Gastroesophageal sphincter (tissue), 3 donors: ENCODE measurements around the gene TECPR2.

Experiments
- EP300 ChIP-seq: sonication (generic); formaldehyde crosslinking; IDR thresholded peaks from one replicate; pipeline ENCODE4 v1.6.1; 2017; ENCODE audit warnings: antibody characterized with exemption, mild to moderate bottlenecking
- TF ChIP-seq, protein P1 (sequence below), 4 experiments: fragments of 200-600 bp in 2 of 4; fragments of 450-650 bp in 2 of 4; sonication (generic) in 1 of 4; IDR thresholded peaks; one replicate each; pipeline ENCODE4 v1.5.1; 2017 to 2019; ENCODE audit warnings: antibody characterized with exemption in 4 of 4, mild to moderate bottlenecking in 2 of 4, moderate library complexity in 2 of 4

DNA sequence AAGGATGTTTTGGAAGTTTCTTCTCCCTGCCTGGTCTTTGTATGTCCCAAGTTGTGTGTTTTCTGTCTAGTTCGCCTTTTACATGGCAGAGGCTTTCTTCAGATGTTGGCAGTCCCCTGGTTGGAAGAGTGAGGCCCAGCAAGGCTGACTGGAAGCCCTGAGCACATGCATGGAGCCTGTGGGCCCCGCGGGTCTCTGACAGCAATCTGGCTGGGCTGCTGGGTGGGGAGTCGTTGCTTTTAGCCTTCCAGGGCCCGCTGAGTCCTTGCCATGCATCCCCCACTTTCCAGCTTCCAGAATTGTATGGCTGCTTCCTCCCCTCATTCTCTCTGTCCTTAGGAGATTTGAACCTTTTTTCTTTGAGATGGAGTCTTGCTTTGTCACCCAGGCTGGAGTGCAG is 121.6 kb downstream of the TECPR2 start:
- TF ChIP-seq, protein P1, sequence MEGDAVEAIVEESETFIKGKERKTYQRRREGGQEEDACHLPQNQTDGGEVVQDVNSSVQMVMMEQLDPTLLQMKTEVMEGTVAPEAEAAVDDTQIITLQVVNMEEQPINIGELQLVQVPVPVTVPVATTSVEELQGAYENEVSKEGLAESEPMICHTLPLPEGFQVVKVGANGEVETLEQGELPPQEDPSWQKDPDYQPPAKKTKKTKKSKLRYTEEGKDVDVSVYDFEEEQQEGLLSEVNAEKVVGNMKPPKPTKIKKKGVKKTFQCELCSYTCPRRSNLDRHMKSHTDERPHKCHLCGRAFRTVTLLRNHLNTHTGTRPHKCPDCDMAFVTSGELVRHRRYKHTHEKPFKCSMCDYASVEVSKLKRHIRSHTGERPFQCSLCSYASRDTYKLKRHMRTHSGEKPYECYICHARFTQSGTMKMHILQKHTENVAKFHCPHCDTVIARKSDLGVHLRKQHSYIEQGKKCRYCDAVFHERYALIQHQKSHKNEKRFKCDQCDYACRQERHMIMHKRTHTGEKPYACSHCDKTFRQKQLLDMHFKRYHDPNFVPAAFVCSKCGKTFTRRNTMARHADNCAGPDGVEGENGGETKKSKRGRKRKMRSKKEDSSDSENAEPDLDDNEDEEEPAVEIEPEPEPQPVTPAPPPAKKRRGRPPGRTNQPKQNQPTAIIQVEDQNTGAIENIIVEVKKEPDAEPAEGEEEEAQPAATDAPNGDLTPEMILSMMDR (IDR thresholded peaks at IDR 0.05): no peak
- TF ChIP-seq EP300: no peak
